Measurements from ENCODE around the gene PODNL1.
A peak's percentile ranks its signal among the peaks of the same experiment; 100 is the strongest.

Gene PODNL1, protein sequence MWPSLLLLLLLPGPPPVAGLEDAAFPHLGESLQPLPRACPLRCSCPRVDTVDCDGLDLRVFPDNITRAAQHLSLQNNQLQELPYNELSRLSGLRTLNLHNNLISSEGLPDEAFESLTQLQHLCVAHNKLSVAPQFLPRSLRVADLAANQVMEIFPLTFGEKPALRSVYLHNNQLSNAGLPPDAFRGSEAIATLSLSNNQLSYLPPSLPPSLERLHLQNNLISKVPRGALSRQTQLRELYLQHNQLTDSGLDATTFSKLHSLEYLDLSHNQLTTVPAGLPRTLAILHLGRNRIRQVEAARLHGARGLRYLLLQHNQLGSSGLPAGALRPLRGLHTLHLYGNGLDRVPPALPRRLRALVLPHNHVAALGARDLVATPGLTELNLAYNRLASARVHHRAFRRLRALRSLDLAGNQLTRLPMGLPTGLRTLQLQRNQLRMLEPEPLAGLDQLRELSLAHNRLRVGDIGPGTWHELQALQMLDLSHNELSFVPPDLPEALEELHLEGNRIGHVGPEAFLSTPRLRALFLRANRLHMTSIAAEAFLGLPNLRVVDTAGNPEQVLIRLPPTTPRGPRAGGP

DNA sequence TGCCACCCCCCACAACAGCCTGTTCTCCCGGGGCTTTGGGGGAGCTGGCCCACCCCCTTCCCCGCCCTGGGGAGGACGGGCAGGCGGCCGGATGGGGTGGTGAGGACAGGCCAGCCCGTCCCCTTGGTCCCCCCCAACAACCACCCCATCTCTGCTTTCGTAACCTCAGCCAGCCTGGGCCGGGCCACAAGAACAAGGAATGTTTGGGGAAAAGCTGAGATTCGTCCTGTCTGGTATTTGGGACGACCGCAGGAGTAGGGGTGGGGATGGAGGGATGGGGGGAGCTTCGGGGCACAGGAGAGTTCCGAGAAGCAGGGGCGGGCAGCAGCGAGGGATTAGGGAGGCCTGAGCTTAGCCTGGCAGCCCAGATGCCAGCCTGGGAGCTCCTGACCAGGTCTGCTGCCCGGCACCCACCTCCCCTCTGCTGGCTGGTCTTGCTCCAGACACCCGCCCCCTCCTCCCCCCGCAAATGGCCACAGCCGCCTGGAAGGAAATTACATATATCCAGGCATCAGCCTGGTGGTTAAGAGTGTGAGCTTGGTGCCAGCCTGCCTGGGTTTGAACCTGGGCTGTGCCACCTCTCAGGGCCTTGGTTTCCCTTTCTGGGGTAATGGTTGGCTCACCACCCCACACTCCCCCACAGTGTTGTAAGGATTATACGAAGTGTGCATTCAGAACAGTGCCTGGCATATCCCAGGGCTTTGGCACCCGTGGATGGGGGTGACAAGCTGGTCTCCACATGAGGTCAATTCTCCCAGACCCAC, at the start of gene PODNL1:
TSS of gene PODNL1 (minus strand) at position 117 of the 764 bp plus-strand sequence. CDS start 236 bp downstream, outside the sequence.
- DNase-seq (ENCODE audit: low spot score) = no peak

DNA sequence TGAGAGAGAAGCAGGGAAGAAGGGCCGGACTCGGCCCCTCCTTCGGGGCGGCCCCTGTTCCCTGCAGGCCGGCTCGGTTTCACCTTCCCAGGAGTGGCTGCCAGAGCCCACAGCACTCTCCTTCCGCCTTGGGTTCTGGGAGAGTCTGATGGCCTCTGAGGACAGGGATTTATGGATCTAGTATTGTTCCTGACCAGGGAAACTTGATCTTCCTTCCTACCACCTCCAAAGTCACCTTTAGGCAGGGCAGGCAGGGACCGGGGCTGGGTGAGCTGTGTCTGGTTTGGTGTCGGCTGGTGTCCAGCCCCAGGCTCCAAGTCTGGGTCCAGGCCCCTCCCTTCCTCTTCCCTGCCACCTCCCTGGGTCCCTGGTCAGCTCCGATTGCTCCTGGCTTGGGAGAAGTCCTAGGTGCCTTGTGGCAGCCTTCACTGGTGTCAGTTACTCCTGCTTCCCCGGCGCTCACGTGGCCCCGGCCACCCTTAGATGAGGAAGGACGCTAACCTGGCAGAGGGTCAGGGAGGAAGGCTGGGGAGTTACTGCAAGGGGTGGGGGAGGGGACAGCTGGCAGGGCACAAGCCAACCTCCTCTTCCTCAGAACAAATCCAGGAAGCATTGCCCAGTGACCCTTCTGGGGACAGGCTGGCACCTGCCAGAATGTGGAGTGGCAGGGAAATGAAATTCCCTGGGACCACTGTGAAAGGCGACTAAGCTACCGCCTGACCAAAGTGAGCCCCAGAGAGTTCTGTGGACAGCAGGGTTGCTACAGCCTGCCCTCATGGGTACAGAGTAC, 49.1 kb upstream of the PODNL1 start:
- DNase-seq (ENCODE audit: low spot score) = peak; percentile 44

DNA sequence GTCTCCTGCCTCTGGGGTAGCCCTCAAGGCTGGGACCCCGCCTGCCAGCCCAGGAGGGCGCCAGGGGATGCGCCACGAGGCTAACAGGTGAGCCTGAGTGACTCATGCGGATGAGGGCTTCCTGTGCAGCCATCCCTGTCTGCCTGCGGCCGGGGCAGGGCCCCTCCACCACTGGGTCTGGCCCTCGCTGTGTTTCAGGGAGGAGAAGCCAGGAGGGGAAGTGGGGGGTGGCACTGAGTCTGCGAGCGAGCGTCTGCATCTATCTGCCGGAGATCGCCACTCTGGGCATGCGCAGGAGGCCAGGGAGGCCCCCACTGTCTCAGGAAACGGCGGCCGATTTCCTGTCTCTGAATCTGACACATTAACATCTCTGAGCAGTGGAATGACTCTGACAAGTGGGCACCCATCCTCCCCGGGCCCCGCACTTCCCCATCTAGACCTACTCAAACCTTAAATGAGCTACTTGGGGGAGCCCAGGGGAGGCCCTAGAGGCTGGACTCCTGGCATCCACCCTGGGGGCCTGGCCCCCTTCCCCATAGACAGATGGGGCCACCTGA, 48.2 kb upstream of the PODNL1 start:
- peak; percentile 76 for DNase-seq (ENCODE audit: low spot score)

DNA sequence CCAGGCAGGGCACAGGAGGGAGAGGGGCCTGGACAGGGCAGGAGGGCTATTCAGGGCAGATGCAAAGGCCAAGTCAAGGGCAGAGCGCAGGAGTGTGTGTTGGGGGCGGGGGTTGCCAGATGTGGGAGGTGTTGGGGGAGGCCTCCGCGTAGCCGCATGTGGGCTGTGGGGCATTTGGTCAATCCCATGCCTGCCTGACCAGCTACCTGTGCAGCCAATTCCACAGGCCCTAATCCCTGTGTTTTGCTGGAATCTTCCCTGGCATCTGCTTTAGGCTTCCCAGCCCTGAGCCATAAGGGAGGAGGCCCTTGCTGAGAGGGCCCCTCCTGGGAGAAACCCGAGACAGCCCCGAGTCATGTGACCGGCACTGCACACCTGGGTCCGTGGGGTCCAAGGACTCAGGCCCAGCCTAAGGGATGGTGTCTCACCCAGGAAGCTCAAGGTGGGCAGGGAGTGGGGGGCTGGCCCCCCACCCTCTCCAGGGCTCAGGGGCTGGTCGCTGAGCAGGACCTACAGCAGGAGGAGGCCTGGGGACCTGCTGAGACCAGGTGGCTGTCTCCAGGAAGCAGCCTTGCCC, 47.6 kb upstream of the PODNL1 start:
- DNase-seq (ENCODE audit: low spot score) = no peak

DNA sequence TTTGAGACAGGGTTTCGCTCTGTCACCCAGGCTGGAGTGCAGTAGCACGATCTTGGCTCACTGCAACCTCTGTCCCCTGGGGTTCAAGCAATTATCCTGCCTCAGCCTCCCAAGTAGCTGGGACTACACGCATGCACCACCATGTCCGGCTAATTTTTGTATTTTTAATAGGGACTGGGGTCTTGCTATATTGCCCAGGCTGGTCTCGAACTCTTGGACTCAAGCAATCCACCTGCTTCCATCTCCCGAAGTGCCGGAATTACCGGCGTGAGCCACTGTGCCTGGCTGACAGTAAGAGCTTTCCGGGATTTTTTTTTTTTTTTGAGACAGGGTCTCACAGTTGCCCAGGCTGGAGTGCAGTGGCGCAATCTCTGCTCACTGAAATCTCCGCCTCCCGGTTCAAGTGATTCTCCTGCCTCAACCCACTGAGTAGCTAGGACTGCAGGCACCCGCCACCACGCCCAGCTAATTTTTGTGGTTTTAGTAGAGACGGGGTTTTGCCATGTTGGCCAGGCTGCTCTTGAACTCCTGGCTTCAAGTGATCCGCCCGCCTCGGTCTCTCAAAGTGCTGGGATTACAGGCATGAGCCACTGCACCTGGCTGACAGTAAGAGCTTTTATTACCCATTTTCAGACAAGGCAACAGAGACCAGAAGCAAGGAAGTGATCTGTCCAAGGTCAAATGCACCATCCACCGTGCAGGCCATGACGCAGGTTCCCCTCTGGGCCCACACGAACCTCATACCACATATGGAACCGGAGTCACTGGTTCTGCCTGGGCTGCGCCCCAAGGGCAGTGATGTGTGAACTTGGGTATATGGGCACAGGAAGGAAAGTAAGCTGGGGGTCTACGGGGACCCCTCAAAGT, 46.9 kb upstream of the PODNL1 start:
- no peak for DNase-seq (ENCODE audit: low spot score)

DNA sequence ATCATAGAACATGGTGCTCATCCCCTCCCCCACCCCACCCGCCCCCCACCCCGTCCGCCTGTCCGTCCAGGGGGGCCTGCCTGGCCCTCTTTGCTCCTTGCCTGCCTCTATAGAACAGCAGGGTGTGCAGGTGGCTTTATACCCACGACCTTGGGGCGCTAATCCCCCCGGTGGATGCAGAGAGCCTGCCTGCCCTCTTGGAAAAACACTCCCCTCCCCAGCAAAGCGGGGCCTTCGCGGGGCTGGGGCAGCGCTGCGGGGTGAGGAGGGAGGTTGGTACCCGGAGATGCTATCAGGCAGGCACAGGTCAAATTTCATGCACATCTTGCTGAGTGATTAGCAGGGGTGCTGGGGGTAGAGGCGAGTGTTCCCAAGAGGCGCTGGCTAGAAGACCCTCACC, 46.0 kb upstream of the PODNL1 start:
- no peak for DNase-seq (ENCODE audit: low spot score)

DNA sequence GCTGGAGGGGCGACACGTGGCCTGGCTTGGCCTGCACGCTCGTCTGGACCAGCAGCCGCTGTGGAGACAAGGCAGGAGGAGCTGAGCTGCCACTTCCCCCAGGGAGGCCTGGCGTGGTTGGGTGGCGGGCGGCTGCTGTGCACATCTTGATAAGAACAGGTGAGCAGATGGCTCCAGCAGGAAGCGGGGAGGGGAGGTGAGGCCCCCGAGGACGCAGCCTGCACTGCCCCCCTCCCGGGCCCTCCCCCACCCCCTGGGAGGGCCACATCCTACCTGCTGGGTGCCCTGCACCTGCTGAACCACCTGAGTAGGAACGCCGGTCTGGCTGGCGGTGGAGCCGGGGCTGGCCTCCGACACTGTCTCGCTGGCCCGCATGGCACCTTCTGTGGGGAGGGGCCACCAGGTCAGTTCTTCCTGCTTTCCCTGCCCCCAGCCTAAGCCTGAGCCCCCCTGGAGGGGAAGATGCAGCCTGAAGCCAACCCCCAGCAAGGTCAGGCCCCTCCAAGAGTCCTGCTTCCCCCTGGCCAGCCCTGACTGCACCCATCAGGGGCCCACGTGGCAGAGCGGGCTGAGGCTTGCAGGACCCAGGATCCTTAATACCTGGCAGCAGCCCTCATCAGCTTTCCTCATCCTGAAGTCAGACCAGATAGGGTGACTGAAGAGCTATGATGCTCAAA, 45.1 kb upstream of the PODNL1 start:
- no peak for DNase-seq (ENCODE audit: low spot score)

DNA sequence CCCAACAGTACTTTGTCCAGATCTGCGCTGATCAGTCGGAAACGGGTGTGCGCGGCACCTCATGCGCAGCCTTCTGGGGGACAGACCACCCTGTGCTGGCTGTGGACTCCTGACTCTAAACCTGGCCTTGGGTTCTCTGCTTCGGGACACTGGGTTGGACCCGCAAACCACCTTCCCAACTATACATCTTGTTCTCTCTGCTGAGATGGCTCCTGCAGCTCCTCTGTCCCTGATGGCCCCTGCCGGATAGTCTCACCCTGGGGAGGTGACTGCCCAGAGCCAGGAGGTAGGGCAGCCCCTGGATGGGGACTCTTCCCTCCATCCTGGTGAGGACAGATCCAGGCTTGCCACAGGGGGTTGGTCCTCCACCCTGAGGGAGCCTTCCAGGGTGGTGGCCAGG, 44.6 kb upstream of the PODNL1 start:
- DNase-seq (ENCODE audit: low spot score) = no peak

DNA sequence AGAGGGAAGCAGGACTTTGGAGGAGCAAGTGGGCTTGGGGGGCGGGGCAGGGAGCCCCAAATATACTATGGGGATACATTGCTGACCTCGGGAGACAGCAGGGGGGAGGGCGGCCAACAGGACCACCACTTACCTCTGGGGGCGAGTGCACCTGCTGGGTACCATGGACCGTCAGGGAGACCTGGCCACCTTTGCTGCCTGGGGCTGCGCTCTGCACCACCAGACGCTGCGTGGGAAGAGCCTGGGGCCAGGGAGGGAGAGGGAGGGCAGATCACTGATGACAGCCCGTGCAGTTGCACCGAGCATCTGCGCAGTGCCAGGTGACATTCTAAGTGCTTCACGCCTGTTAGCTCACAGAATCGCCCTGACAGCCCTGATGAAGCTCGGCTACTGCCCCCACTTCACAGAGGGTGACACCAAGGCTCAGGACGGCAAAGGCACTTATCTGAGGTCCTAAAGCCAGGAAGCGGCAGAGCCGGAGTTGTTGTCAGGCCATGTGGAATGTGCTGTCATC, 43.8 kb upstream of the PODNL1 start:
- no peak for DNase-seq (ENCODE audit: low spot score)

DNA sequence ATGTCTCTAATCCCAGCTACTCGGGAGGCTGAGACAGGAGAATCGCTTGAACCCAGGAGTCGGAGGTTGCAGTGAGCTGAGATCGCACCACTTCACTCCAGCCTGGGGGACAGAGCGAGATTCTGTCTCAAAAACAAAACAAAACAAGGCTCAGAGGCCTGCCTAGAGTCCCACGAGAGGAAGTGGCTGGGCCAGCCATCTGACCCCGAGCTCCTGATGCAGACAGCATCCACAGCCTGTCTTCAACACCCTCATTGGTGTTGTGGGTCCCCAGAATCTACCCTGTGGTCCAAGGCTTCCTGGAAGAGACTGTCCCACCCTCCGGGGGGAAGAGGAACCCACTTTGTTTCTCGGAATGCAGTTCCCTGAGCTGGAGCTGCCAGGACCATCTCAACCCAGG, 43.2 kb upstream of the PODNL1 start:
- no peak for DNase-seq (ENCODE audit: low spot score)

DNA sequence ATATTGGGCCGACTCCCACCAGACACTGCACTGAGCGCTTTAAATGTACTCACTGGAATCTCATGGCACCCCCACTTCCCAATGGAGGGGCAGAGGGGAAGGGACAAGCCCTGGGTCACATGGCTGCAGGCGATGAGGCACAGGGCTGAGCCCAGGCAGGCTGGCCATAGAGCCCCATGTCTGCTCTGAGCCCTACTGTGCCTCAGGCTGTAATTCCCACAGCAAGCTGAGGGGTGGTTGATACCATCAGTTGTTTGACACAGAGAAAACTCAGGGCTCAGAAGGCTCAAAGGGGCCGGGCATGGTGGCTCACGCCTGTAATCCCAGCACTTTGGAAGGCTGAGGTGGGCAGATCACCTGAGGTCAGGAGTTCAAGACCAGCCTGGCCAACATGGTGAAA, 42.8 kb upstream of the PODNL1 start:
- no peak for DNase-seq (ENCODE audit: low spot score)

DNA sequence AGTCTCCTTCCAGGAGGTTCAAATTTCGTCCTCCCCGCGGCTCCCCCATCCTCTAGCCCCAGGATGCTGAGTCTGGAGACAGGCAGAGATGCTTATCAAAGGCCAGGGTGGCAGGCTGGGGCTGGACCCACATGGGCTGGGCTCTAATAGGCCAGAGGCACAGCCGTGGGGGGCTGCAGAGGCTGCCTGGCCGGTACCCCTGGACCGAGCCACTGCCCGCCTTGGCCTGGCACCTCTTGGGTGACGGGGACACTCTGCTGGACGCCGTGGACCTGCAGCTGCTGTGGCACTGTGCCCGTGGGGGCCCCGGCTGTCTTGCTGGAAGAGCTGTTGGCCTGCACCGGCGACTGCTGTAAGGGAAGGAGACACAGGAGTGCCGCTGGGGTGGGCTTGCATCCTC, 42.1 kb upstream of the PODNL1 start:
- no peak for DNase-seq (ENCODE audit: low spot score)

DNA sequence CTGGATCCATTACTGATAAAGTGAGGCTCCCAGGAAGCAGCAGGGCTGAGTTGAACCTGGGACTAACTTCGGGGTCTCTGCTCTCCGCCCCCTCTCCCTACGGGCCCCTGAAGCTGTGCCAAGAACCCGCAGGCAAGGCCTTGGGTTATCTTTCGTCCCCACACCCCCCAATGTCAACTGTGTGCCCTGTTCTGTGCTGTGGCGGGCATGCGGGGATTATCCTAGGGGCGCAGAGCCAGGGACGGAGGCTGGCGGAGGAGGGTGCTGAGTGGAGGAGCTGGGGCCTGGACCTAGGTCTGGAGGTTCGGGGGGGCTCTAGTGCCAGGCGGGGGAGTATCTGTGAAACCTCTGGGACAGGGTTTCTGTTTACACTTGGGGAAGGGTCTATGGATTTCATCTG, 41.5 kb upstream of the PODNL1 start:
- no peak for DNase-seq (ENCODE audit: low spot score)

DNA sequence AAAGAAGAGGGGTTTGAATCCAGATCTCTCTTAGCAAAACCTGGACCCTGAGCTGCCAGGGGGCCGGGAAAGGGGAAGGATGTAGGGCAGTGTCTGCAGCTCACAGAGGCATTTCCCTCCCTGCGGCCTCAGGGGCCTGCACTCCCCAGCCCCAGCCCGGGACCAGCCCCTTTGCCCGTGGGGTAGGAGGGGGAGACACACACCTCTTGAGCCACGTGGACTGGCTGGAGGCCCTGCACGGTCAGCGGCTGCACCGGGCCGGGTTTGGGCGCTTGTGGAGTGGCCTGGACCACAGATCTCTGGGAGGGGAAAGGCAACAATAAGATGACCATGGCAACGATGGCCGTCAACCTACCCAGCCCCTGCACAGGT, 41.0 kb upstream of the PODNL1 start:
- DNase-seq (ENCODE audit: low spot score) = no peak

DNA sequence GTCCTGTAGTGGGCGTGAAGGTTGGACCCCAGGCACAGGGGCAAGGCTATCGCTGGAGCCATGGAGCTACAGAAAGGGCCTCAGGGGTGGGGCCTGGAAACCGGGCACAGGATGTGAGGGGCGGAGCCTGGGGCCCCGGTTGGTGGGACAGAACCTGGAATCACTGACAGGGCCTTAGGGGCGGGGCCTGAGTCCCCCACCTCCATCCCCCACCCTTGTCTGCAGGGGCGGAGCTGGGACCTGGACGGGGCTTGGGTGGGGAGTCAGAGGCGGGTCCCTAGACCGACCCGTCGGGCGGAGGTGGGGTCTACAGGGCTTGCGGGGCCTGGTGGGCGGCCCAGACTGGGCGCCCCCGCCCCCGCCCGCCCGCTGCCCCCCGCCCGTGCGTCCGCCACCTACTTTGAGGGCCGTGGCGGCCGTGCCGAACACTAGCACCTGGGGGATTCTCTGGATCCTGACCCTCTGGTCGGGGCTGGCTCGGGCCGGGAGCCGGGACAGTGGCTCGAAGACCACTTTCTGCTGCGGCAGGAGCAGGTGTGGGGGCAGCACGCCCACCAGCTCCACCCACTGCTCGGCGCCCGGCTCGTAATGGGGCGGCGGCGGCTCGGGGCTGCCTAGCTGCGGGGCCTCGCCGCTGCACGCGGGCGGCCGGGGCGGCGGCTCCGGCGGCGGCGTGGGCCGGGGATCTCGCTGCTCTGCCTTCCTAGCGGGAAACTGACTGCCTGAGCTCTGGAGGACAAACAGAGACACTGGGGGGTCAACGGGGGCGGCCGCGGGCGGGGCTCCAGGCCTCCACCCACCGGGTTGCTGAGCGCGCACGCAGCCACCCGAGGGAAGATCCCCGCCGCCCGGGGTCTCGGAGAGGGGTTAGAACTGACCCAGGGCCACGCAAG, 40.4 kb upstream of the PODNL1 start:
- DNase-seq (ENCODE audit: low spot score) = no peak

DNA sequence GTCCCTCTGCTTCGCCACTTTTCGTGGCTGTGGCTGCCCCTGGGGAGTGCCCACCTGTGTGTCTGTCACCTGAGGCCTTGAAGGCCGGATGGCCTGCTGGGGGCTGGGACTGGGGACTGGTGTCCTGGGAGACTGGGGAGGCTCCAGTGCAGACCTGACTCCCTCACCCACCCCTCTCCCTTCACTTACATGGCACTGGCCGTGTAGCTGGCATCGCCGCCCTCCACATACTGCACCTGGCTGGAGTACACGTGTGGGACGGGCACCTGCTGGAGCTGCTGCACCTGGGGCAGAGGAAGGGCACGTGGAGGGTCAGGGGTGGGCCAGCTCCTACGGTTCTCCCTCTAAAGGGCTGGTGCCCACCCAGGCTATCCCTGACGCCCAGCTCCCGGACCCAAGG, 39.6 kb upstream of the PODNL1 start:
- no peak for DNase-seq (ENCODE audit: low spot score)

DNA sequence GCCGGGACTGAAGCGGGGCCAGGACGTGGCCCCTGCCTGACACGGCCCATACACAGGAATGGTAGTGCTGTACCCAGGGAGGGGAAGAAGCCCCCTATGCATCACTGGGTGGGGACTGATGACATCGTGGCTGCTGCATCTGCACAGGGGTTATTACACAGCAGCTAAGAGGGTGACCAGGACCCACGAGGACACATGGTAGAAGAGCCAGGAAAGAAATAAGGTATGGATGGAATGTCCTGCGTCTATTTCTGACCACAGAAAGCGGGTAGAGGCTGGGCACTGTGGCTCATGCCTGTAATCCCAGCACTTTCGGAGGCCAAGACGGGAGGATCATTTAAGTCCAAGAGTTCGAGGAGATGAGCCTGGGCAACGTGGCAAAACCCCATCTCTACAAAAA, 38.2 kb upstream of the PODNL1 start:
- DNase-seq (ENCODE audit: low spot score) = no peak

DNA sequence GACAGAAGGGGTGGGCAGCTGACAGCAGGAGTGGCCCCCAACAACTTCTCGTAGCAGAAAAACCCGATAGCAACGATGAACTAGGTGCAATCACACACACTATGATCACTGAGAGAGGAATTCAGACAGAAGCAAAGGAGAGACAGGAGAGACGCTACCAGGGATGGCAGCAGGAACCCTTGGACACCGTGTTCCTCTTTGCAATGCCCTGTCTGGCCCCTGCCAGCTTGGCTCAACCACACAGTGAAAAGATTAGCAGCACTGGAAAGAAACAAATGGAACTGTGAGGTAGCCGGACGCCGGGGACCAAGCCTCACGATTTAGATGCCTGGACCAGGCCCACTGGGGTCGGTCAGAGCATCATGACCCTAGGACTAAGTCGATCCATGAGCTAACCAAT, 37.7 kb upstream of the PODNL1 start:
- peak; percentile 62 for DNase-seq (ENCODE audit: low spot score)

DNA sequence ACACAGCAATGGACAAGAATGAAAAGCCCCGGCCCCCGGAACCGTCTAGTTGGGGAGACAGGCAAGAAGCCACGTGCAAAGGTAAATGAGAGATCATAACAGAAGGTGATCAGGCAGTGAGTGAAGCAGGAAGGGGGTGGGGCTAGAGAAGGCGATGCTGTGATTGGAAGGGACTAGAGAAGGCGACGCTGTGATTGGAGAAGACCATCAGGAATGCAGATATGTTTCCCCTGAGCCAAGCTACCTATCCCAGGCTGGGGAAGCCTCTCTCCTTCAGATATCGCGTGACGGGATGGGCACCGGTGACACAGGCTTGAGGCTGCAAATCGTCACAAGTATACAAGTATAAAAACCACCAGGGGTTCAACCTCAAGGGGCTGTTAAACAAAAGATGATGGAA, 35.9 kb upstream of the PODNL1 start:
- DNase-seq (ENCODE audit: low spot score) = peak; percentile 93

Measured in cerebellar cortex (tissue), 1 donor.